Subcutaneous adipose tissue (tissue), 4 donors: Measurements from ENCODE around the gene VASN. TPM values are rescaled to one million over a fixed set of nuclear protein-coding genes. Genes with fewer than 3 reads are reported as not detected.

ENCODE experiments used
- total RNA-seq, 4 donors: library from RNA; depleted of rRNA; stranded (reverse); fragments of >200 nt; gene quantifications; one replicate each; pipeline ENCODE4 v1.1.0, GENCODE V29; 2016
- TF ChIP-seq, protein P1 (sequence below): fragments of 450-650 bp; IDR thresholded peaks from one replicate; pipeline ENCODE4 v1.5.1; 2016; ENCODE audit warnings: low read depth, mild to moderate bottlenecking, control low read depth, antibody characterized with exemption, moderate library complexity

The VASN gene
- total RNA-seq, 4 donors from 2014 or later: 13.7 to 34.9 (median 22.3) TPM

DNA sequence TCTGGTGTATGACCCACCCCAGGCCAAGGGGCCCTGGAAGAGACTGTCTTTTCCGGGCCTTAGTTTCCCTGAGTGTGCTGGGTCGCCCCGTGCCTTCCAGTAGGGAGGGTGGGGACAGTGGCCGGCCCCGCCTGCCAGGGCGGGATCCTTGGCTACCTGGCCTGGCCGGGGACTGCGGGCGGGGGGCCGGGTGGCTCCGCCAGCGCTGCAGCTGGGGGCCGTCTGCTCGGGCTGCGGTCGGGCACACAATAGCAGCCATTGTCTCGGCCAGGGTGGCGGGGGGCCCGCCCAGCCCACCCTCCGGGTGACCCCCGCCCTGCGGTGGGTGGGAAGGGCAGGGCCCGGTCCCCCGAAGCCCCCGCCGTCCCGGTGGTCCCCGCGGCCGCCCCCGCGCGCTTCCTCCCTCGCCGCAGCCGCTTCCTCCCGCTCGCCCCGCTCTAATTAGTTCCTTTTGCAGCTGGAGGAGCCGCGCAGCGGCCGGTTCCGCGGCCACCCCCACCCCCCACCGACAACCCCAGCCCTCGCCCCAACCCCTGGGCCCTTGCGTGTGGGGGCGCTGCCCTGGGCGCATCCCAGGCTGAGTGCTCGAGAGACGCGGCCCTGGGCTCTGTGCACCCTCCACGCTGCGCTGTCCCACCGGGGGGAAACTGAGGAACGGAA lies 44.1 kb upstream of the VASN start:
- TF ChIP-seq, protein P1, sequence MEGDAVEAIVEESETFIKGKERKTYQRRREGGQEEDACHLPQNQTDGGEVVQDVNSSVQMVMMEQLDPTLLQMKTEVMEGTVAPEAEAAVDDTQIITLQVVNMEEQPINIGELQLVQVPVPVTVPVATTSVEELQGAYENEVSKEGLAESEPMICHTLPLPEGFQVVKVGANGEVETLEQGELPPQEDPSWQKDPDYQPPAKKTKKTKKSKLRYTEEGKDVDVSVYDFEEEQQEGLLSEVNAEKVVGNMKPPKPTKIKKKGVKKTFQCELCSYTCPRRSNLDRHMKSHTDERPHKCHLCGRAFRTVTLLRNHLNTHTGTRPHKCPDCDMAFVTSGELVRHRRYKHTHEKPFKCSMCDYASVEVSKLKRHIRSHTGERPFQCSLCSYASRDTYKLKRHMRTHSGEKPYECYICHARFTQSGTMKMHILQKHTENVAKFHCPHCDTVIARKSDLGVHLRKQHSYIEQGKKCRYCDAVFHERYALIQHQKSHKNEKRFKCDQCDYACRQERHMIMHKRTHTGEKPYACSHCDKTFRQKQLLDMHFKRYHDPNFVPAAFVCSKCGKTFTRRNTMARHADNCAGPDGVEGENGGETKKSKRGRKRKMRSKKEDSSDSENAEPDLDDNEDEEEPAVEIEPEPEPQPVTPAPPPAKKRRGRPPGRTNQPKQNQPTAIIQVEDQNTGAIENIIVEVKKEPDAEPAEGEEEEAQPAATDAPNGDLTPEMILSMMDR: no peak

DNA sequence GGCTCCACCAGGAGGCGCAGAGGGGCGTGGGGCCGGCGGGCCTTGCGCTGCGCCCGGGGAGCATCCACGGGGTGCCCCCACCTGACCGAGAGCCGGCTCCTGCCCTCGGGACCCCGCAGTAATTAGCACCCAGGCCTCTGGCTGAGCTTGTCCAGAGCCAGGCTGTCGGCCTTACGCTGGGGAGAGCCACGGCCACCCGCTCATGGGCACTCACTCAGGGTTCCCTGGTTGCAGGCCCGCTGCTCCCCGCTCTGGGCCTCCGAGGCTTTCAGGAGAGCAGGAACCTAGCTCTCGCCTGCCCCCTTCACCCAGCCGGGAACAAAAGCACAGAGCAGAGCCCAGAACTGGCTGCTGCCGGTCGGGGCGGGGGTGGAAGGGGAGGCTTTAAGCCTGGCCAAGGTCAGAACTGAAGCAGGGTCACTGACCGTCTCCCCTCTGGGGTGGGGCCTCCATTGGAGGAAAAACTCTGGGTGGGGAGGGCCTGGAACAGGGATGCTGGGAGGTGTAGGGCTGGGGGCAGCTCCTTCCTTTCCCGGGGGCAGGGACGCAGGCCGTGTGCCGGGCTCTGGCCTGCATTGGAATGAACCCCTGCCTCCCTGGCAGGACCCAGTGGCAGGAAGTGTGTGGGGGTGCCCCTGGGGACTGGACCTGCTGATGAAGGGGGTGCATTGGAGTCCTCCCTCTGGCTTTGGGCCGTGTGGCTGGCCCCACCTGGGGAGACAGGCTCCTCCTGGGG lies 43.4 kb upstream of the VASN start:
- TF ChIP-seq, protein P1: no peak

DNA sequence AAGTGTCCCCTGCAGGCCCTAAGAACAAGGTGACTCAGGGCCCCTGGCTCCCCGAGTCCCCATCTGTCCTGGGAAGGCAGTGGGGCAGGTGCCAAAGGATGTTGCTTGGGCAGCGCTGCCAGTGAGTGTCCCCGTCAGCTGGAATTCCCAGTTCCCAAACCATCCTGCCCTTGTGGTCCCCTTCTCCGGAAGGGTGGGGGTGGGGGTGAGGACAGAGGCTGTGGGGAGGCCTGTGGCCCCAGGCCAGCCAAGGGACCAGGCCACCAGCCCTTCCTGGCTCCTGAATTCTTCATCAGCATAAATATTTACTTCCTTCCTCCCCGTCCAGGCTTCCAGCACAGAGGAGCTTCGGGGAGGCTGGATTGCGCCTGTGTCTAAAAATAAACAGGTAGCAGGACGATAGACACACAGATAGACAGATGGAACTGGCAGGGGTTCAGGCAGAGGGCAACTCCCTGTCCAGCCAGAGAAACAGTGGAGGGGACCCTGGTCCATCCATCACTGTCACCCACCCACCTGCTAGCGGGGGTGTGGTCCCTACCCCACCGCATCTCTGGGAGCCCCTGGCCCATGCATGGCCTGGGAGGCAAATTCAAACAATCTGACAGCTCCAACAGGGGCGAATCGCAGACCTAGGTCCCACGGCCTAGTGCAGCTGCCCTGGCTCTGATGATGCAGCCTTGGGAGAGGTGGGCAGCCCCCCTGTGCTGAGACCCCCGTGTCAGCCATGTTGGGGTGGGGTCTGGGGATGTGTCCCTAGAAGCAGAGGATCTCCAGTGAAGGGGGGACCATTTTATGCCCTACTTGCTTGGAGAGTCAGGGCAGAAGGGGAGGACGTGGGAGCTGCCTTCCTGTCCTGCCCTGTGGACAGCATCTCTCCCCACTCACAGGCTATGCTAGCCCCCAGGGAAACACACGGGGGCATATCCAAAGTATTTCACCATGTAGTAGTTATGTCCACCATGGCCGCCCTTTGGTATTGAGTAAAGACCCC lies 42.6 kb upstream of the VASN start:
- TF ChIP-seq, protein P1: no peak

DNA sequence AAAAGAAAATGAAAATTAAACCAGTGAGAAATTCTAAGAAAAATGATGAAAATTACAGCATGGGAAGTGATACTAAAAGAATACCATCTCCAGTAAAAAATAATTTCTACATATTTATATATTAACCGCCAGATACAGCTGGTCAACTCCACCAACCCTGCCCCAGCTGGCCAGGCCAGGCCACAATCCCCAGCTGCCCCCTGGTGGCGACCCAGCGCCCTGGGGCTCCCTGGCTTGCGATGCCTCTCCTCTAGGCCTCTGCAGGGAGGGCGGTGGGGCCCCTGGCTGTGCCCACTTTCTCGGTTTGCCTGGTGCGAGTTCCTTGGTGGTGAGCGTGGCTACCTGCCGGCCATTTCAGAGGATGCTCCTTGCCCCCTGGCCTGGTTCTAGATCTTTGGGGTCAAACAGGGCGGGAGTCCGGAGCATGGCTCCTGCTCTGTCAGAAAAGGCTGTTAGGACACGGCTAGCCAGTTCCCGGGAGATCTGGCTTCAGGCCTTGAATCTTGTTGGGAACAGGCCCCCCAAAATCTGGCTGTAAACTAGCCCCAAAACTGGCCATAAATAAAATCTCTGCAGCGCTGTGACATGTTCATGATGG lies 41.3 kb upstream of the VASN start:
- TF ChIP-seq, protein P1: no peak

DNA sequence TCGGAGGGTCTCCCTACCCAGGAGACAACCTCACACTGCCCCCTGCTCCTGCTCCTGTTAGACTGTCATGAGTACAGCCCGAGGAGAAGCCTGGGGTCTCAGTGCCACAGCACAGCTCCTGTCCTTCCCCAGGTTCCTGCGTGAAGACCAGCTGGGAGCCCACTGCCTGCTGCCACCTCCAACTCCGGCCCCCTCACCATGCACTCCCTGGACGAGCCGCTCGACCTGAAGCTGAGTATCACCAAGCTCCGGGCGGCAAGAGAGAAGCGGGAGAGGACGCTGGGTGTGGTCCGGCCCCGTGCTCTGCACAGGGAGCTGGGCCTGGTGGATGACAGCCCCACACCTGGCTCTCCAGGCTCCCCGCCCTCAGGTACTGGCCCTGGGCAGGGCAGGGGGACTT lies 39.6 kb upstream of the VASN start:
- TF ChIP-seq, protein P1: no peak

DNA sequence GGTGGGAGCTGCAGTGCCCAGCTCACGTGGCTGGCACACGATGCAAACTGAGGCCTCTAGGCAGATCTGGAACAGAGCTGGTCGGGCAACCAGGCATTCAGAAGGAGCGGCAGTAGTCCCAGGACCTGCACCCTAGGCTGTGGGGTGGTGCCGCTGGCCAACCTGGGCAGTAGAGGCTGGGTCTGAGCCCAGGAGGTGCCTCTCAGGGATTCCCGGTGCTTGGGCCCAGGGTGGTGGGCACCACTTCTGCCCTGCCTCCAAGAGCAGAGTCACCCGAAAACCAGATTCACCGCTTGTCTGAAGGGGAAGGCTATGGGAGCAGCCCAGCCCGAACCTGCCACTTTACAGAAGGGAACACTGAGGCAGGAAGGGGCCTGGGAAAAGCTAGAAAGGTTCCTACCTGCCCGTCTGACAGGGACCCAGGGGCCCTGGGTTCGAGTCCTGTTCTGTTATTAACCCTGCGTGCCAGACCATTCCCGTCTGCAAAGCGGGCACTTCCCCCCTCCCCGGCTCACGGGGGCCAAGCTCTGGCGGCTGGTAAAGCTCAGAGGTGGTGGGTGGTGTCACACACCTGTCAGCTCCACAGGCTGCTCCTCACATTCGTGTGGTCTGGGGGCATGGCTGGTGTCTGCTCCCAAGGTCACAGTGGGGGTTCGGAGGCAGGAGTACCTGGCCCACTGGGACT lies 38.9 kb upstream of the VASN start:
- TF ChIP-seq, protein P1: no peak
